Spleen (tissue), 11 donors: ENCODE results near the gene PPP1R37. TPM values are rescaled to one million over a fixed set of nuclear protein-coding genes. Genes with fewer than 3 reads are reported as not detected.
A peak's percentile ranks its signal among the peaks of the same experiment; 100 is the strongest.

Experiments
- DNase-seq: peaks from one replicate; pipeline ENCODE4 v3.0.0-alpha.2; 2020
- H3K27ac ChIP-seq, 8 donors: fragments of 200-600 bp; sonication (generic) in 7 of 8; 1 replicate in 4 of 8; 2 replicates in 4 of 8; pipeline versions ENCODE4 v1.5.0 to v1.8.0; 2016 to 2021; ENCODE audit warnings: inconsistent platforms in 4 of 8, mild to moderate bottlenecking in 4 of 8, moderate library complexity in 1 of 8
- H3K27me3 ChIP-seq, 7 donors: fragments of 200-600 bp; sonication (generic) in 6 of 7; replicated peaks in 1 of 7; 1 replicate in 4 of 7; 2 replicates in 3 of 7; pipeline versions ENCODE4 v1.5.0 to v1.8.0; 2016 to 2021; ENCODE audit warnings: inconsistent platforms in 3 of 7, mild to moderate bottlenecking in 1 of 7
- H3K36me3 ChIP-seq, 6 donors: fragments of 200-600 bp; sonication (generic) in 5 of 6; 1 replicate in 4 of 6; 2 replicates in 2 of 6; pipeline versions ENCODE4 v1.5.0 to v1.8.0; 2016 to 2021; ENCODE audit warnings: inconsistent platforms in 2 of 6
- H3K4me1 ChIP-seq, 6 donors: fragments of 200-600 bp; sonication (generic) in 5 of 6; 1 replicate in 3 of 6; 2 replicates in 3 of 6; pipeline versions ENCODE4 v1.5.0 to v1.8.0; 2016 to 2021; ENCODE audit warnings: inconsistent platforms in 3 of 6
- H3K4me3 ChIP-seq, 8 donors: fragments of 200-600 bp; sonication (generic) in 7 of 8; 1 replicate in 4 of 8; 2 replicates in 4 of 8; pipeline versions ENCODE4 v1.5.0 to v1.8.0; 2016 to 2021; ENCODE audit warnings: inconsistent platforms in 4 of 8, mild to moderate bottlenecking in 4 of 8, moderate library complexity in 2 of 8
- H3K9me3 ChIP-seq, 8 donors: fragments of 200-600 bp; sonication (generic) in 7 of 8; 1 replicate in 4 of 8; 2 replicates in 4 of 8; pipeline versions ENCODE4 v1.5.0 to v1.8.0; 2016 to 2021; ENCODE audit warnings: inconsistent platforms in 4 of 8
- CTCF ChIP-seq, 11 experiments: fragments of 200-600 bp in 7 of 11; fragments of 450-650 bp in 4 of 11; sonication (generic) in 4 of 11; IDR thresholded peaks in 8 of 11; conservative IDR thresholded peaks in 3 of 11; 1 replicate in 7 of 11; 2 replicates in 4 of 11; pipeline versions ENCODE4 v1.4.0 to v1.8.0; 2016 to 2021; ENCODE audit warnings: antibody characterized with exemption in 11 of 11, inconsistent platforms in 4 of 11, mild to moderate bottlenecking in 1 of 11
- POLR2A ChIP-seq, 3 donors: fragments of 450-650 bp; IDR thresholded peaks; one replicate each; pipeline ENCODE4 v1.5.1; 2017; ENCODE audit warnings: antibody characterized with exemption in 3 of 3, mild to moderate bottlenecking in 1 of 3
- POLR2AphosphoS5 ChIP-seq, 3 donors: sonication (generic); formaldehyde crosslinking; IDR thresholded peaks; one replicate each; pipeline ENCODE4 v1.5.1; 2017; ENCODE audit warnings: antibody characterized with exemption in 3 of 3
- WGBS, 5 donors: extraction: QIAGEN DNeasy Blood & Tissue Kit in 3 of 5; methylation state at CpG; one replicate each; pipeline versions ENCODE4 v1.1.5 to v1.1.7; 2013 to 2018; 5-methylcytosine and 5-hydroxymethylcytosine counted together
- intact Hi-C: fragments of 100-400 bp; cut with DNase I; formaldehyde crosslinking; loops from one replicate; pipeline ENCODE4 v1.15.0; 2023; ENCODE audit warnings: low total_unique reads
- polyA plus RNA-seq, 3 donors: library from polyadenylated mRNA; stranded (reverse); fragments of 200-250 nt; gene quantifications; one replicate each; pipeline ENCODE4 v1.2.1, GENCODE V29; 2013
- total RNA-seq, 7 donors: library from RNA; depleted of rRNA in 3 of 7; stranded (reverse); fragments of >200 nt in 3 of 7; fragmentation: NEBNext Ultra II Directional in 4 of 7; extraction: Animal tissue kit (Norgen Biotek cat#: 25700) in 4 of 7; gene quantifications; one replicate each; pipeline versions ENCODE4 v1.1.0 to v1.2.1, GENCODE V29; 2016 to 2021
- donor health status: healthy with polysubstance abuse.
- donor health status: DM: no; HTN: no; CAD: no; lungs with moderate emphysema.
- donor health status: DM: no; HTN: no; CAD: no.
- donor health status: Bipolar disorder and iron deficiency.
- donor health status: healthy.
- donor health status: DM: no; HTN: no; CAD: no.
- donor health status: DM: yes; HTN: yes; CAD: no.

Gene PPP1R37
- total and polyA plus RNA-seq, 10 donors: 14.3 to 36.7 (median 20.0) TPM

- Histone ChIP-seq H3K27ac (no peak overlapping the region), H3K4me1 (peaks cover 16 to 36% (median 27%) of the 10 kb centered on the region in 6 donors), H3K27me3 (peaks cover 0 to 50% (median 17%) of the 10 kb centered on the region in 7 donors), H3K36me3 (no peaks in the 10 kb centered on the region), H3K9me3 (no peaks in the 10 kb centered on the region), H3K4me3 (no peak overlapping the region)
- intact Hi-C loops: no loop called here
- no peak for DNase-seq
- WGBS, 5 donors: 58 to 84% (median 65%) methylated on average over 14 to 32 of the region's 32 CpGs
- TF ChIP-seq POLR2A (IDR thresholded peaks at IDR 0.05) (no peak), POLR2AphosphoS5 (IDR thresholded peaks at IDR 0.05) (no peak), CTCF (IDR thresholded peaks at IDR 0.05 in 8 of 11, conservative IDR thresholded peaks at IDR 0.05 in 3 of 11) (peak in 6 of 11 experiments; percentile 25 to 43 (median 30))
Measured at GRCh38 chr19:45161738-45162607, 69.0 kb downstream of the PPP1R37 start.

GRCh38 chr19:45162608-45163143 is 69.7 kb downstream of the PPP1R37 start:
- no peaks in the 10 kb centered on the region for H3K36me3 ChIP-seq
- TF ChIP-seq CTCF (IDR thresholded peaks at IDR 0.05 in 8 of 11, conservative IDR thresholded peaks at IDR 0.05 in 3 of 11): no peak
- TF ChIP-seq POLR2A (IDR thresholded peaks at IDR 0.05): no peak
- TF ChIP-seq POLR2AphosphoS5 (IDR thresholded peaks at IDR 0.05): no peak
- H3K4me3 ChIP-seq: no peak overlapping the region
- WGBS, 5 donors: 88 to 94% (median 89%) methylated on average over 17 to 18 of the region's 18 CpGs
- H3K27ac ChIP-seq: no peak overlapping the region
- H3K9me3 ChIP-seq: no peaks in the 10 kb centered on the region
- no peak for DNase-seq
- H3K4me1 ChIP-seq: peaks cover 16 to 43% (median 30%) of the 10 kb centered on the region in 6 donors
- peaks cover 0 to 43% (median 16%) of the 10 kb centered on the region in 7 donors for H3K27me3 ChIP-seq
- intact Hi-C loops: no loop called here

- H3K9me3 ChIP-seq: no peaks in the 10 kb centered on the region
- peaks cover 16 to 45% (median 30%) of the 10 kb centered on the region in 6 donors for H3K4me1 ChIP-seq
- peaks cover 0 to 39% (median 11%) of the 10 kb centered on the region in 7 donors for H3K27me3 ChIP-seq
- H3K27ac ChIP-seq: no peak overlapping the region
- TF ChIP-seq POLR2A (IDR thresholded peaks at IDR 0.05): no peak
- no peak for TF ChIP-seq CTCF (IDR thresholded peaks at IDR 0.05 in 8 of 11, conservative IDR thresholded peaks at IDR 0.05 in 3 of 11)
- no peak for TF ChIP-seq POLR2AphosphoS5 (IDR thresholded peaks at IDR 0.05)
- 87 to 90% (median 88%) methylated on average over 11 to 17 of the region's 17 CpGs for WGBS, 5 donors
- no peak for DNase-seq
- intact Hi-C loops: no loop called here
- H3K36me3 ChIP-seq: no peaks in the 10 kb centered on the region
- H3K4me3 ChIP-seq: no peak overlapping the region
Measured at GRCh38 chr19:45163156-45163555, 70.2 kb downstream of the PPP1R37 start.
